GM12891 (cell line): ENCODE measurements around the gene SMYD3.

Experiments
- POLR2A ChIP-seq: IDR thresholded peaks from 2 replicates; pipeline ENCODE4 v1.6.1; 2011; ENCODE audit warnings: low read depth, low read length, control low read depth
- POLR2AphosphoS5 ChIP-seq: IDR thresholded peaks from 2 replicates; pipeline ENCODE4 v1.6.1; 2011; ENCODE audit warnings: low read depth, low read length, control low read depth
- TAF1 ChIP-seq: IDR thresholded peaks from 2 replicates; pipeline ENCODE4 v1.6.1; 2011; ENCODE audit warnings: low read depth, low read length, control low read depth

- TF ChIP-seq TAF1 (no peak), POLR2A (no peak), POLR2AphosphoS5 (no peak)
Observed at GRCh38 chr1:246365708-246366107, 141.4 kb downstream of the SMYD3 start.
